Endothelial cell of umbilical vein (primary cell): ENCODE data around the gene MLLT1. TPM values are rescaled to one million over a fixed set of nuclear protein-coding genes. Genes with fewer than 3 reads are reported as not detected.

Experiments used
- BruUV-seq: library from RNA; stranded (reverse); fragments of 400-500 nt; replicated peaks from 2 replicates; lab custom pipeline; 2021; lab: Mats Ljungman, UMichigan
- CTCF ChIA-PET: fragments of 300-600, 350-600 bp; sonication (Branson Sonifier 250); formaldehyde crosslinking; loops from one replicate; lab custom pipeline; 2021; ENCODE audit warnings: antibody characterized with exemption, inconsistent platforms; lab: Charles Lee
- POLR2A ChIA-PET: fragments of 300-600, 350-600 bp; sonication (Branson Sonifier 250); formaldehyde crosslinking; loops from one replicate; lab custom pipeline; 2021; ENCODE audit warnings: antibody characterized with exemption, inconsistent platforms; lab: Charles Lee
- DNase-seq: peaks from one replicate; pipeline ENCODE4 v3.0.0-alpha.2; 2011; ENCODE audit warnings: low read depth, low spot score
- FAIRE-seq: peaks from 2 replicates; lab custom pipeline; 2011; peaks lifted over from hg19 to GRCh38; lab: Jason Lieb, UNC
- H2AFZ ChIP-seq: 2 replicates; pipeline ENCODE4 v1.6.0; 2012; ENCODE audit warnings: low read depth, low read length, control low read depth, inconsistent platforms
- H3K27ac ChIP-seq: 2 replicates; pipeline ENCODE4 v1.5.1; 2011; ENCODE audit warnings: low read depth, mild to moderate bottlenecking, control low read depth, low read length, moderate library complexity; ENCODE audit not compliant: insufficient read depth
- H3K27me3 ChIP-seq, 2 experiments: 2 replicates each; pipeline versions ENCODE4 v1.6.0 to v1.6.1; 2011; ENCODE audit warnings: low read length in 2 of 2, mixed read lengths in 1 of 2; ENCODE audit not compliant: control insufficient read depth in 2 of 2, insufficient read depth in 2 of 2
- H3K36me3 ChIP-seq, 2 experiments: 2 replicates in 1 of 2; 3 replicates in 1 of 2; pipeline ENCODE4 v1.5.1; 2011; ENCODE audit warnings: low read length in 2 of 2, mild to moderate bottlenecking in 1 of 2, moderate library complexity in 1 of 2; ENCODE audit not compliant: control insufficient read depth in 2 of 2, insufficient read depth in 2 of 2; ENCODE audit errors: extremely low read depth in 1 of 2
- H3K4me1 ChIP-seq: 3 replicates; pipeline ENCODE4 v1.5.1; 2011; ENCODE audit warnings: mild to moderate bottlenecking, low read length; ENCODE audit not compliant: control insufficient read depth, insufficient read depth; ENCODE audit errors: extremely low read depth
- H3K4me2 ChIP-seq: 2 replicates; pipeline ENCODE4 v1.6.1; 2011; ENCODE audit warnings: low read length, control low read depth, mixed read lengths; ENCODE audit not compliant: insufficient read depth
- H3K4me3 ChIP-seq, 3 experiments: fragments of 200-600 bp in 1 of 3; sonication (generic), shearing (Covaris generic) in 1 of 3; replicated peaks in 1 of 3; 2 replicates each; pipeline ENCODE4 v1.5.1; 2011 to 2016; ENCODE audit warnings: control low read depth in 3 of 3, low read length in 3 of 3, mild to moderate bottlenecking in 2 of 3, inconsistent platforms in 1 of 3, low read depth in 1 of 3, moderate library complexity in 1 of 3; ENCODE audit not compliant: insufficient read depth in 1 of 3
- H3K79me2 ChIP-seq: 2 replicates; pipeline ENCODE4 v1.6.0; 2012; ENCODE audit warnings: low read length, inconsistent platforms; ENCODE audit not compliant: control insufficient read depth, insufficient read depth
- H3K9ac ChIP-seq: replicated peaks from 2 replicates; pipeline ENCODE3; 2011; ENCODE audit warnings: low read length, control low read depth; ENCODE audit not compliant: insufficient read depth; ENCODE audit errors: extremely low read depth
- H3K9me1 ChIP-seq: replicated peaks from 3 replicates; pipeline ENCODE4 v1.6.0; 2011; ENCODE audit warnings: mild to moderate bottlenecking, low read length; ENCODE audit not compliant: control insufficient read depth, insufficient read depth; ENCODE audit errors: extremely low read depth
- H3K9me3 ChIP-seq: replicated peaks from 2 replicates; pipeline ENCODE4 v1.5.1; 2012; ENCODE audit warnings: low read length, inconsistent platforms; ENCODE audit not compliant: control insufficient read depth, insufficient read depth
- H4K20me1 ChIP-seq: replicated peaks from 2 replicates; pipeline ENCODE3; 2011; ENCODE audit warnings: mild to moderate bottlenecking, low read length; ENCODE audit not compliant: control insufficient read depth, insufficient read depth; ENCODE audit errors: extremely low read depth
- EZH2 ChIP-seq: IDR thresholded peaks from 2 replicates; pipeline ENCODE4 v1.6.1; 2012; ENCODE audit warnings: borderline replicate concordance, low read depth, mild to moderate bottlenecking, moderate library complexity, low read length, inconsistent platforms; ENCODE audit not compliant: severe bottlenecking
- FOS ChIP-seq: IDR thresholded peaks from 2 replicates; pipeline ENCODE4 v1.6.1; 2011; ENCODE audit warnings: mild to moderate bottlenecking, low read length, moderate library complexity, borderline replicate concordance; ENCODE audit not compliant: insufficient read depth
- GATA2 ChIP-seq: IDR thresholded peaks from 2 replicates; pipeline ENCODE4 v1.7.0; 2011; ENCODE audit warnings: low read depth, mild to moderate bottlenecking, moderate library complexity, mixed read lengths, low read length; ENCODE audit not compliant: insufficient read length, insufficient read depth
- JUN ChIP-seq: IDR thresholded peaks from 2 replicates; pipeline ENCODE4 v1.6.1; 2011; ENCODE audit warnings: borderline replicate concordance, low read depth; ENCODE audit not compliant: insufficient read length, insufficient read depth
- MYC ChIP-seq: IDR thresholded peaks from one replicate; pipeline ENCODE4 v1.6.1; 2011; ENCODE audit warnings: mild to moderate bottlenecking, low read depth, low read length
- POLR2A ChIP-seq: IDR thresholded peaks from 2 replicates; pipeline ENCODE4 v1.6.1; 2012; ENCODE audit warnings: low read depth, mild to moderate bottlenecking, control low read depth, low read length
- POLR2AphosphoS5 ChIP-seq: IDR thresholded peaks from 2 replicates; pipeline ENCODE4 v1.6.1; 2012; ENCODE audit warnings: low read depth, mild to moderate bottlenecking, control low read depth, low read length, moderate library complexity; ENCODE audit not compliant: insufficient read depth
- dilution Hi-C: fragments of 300-500 bp; cut with MboI; formaldehyde crosslinking; loops from one replicate; pipeline ENCODE4 v1.15.0; 2019; ENCODE audit warnings: low sequenced_read_pairs; ENCODE audit not compliant: extremely low pct_ligation_motif_present
- intact Hi-C: fragments of 100-400 bp; cut with micrococcal nuclease; formaldehyde crosslinking; loops from one replicate; pipeline ENCODE4 v1.10.0; 2022
- polyA plus RNA-seq, 4 experiments: library from polyadenylated mRNA; depleted of rRNA in 3 of 4; stranded (reverse) in 3 of 4; unstranded in 1 of 4; fragments of >200 nt; gene quantifications; 2 replicates each; pipeline versions ENCODE4 v1.2.1 to v1.2.3, GENCODE V29; 2011 to 2012; ENCODE audit warnings: missing spikeins in 1 of 4
- total RNA-seq: library from RNA; stranded (reverse); gene quantifications from 2 replicates; pipeline ENCODE4 v1.2.3, GENCODE V29; 2021
- TF ChIP-seq, protein P1 (sequence below): IDR thresholded peaks from 2 replicates; pipeline ENCODE4 v1.6.1; 2011; ENCODE audit not compliant: insufficient read depth, insufficient read length
- TF ChIP-seq, protein P2 (sequence below), 2 donors: IDR thresholded peaks; 1 replicate in 1 of 2; 2 replicates in 1 of 2; pipeline ENCODE4 v1.5.1; 2011; ENCODE audit warnings: low read length in 2 of 2, mild to moderate bottlenecking in 2 of 2, moderate library complexity in 2 of 2, control low read depth in 1 of 2, inconsistent platforms in 1 of 2, low read depth in 1 of 2; ENCODE audit not compliant: insufficient read depth in 1 of 2; ENCODE audit errors: extremely low read depth in 1 of 2

MLLT1 gene
- total and polyA plus RNA-seq, 2 donors (not counting 3 experiments of a cell fraction or from before 2014, with no cell fraction given): 43.9 to 84.8 TPM

DNA sequence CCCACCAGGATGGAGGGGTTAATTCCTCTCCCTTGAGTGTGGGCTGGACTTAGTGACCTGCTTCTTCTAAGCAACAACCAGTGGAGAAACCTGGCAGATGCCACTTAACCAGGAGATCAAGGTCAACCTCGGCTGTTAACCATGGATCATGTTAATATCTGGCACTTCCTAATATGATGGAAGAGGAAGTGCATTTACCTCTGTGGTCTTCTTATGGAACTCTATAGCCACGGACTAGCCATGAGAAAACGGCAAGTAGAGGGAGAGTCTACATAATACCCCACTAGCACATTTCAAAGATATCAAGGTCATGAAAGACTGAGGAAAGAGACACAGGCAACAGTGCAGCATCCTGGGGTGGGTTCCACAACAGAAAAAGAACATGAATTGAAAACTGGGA is 31.4 kb downstream of the MLLT1 start:
- CTCF ChIA-PET: no interaction called here
- DNase-seq (no peak), FAIRE-seq (no peak)
- TF ChIP-seq, protein P1, sequence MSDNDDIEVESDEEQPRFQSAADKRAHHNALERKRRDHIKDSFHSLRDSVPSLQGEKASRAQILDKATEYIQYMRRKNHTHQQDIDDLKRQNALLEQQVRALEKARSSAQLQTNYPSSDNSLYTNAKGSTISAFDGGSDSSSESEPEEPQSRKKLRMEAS: no peak
- TF ChIP-seq JUN (no peak), POLR2AphosphoS5 (no peak), FOS (no peak), EZH2 (no peak), GATA2 (no peak), MYC (no peak), POLR2A (no peak)
- TF ChIP-seq, protein P2, sequence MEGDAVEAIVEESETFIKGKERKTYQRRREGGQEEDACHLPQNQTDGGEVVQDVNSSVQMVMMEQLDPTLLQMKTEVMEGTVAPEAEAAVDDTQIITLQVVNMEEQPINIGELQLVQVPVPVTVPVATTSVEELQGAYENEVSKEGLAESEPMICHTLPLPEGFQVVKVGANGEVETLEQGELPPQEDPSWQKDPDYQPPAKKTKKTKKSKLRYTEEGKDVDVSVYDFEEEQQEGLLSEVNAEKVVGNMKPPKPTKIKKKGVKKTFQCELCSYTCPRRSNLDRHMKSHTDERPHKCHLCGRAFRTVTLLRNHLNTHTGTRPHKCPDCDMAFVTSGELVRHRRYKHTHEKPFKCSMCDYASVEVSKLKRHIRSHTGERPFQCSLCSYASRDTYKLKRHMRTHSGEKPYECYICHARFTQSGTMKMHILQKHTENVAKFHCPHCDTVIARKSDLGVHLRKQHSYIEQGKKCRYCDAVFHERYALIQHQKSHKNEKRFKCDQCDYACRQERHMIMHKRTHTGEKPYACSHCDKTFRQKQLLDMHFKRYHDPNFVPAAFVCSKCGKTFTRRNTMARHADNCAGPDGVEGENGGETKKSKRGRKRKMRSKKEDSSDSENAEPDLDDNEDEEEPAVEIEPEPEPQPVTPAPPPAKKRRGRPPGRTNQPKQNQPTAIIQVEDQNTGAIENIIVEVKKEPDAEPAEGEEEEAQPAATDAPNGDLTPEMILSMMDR (IDR thresholded peaks at IDR 0.05; ENCODE audit: extremely low read depth in 1 of 2, insufficient read depth in 1 of 2, low read depth in 1 of 2, low read length in 2 of 2): no peak
- H3K4me1 ChIP-seq: peaks cover 23% of the 10 kb centered on the region
- intact Hi-C loops (no loop called here), dilution Hi-C loops (no loop called here)
- no peak overlapping the region for H3K9ac ChIP-seq
- no peak overlapping the region for H3K27ac ChIP-seq
- peaks cover 0 to 7% of the 10 kb centered on the region in 2 experiments for H3K36me3 ChIP-seq
- POLR2A ChIA-PET: no interaction called here
- no TSS peak for BruUV-seq
- H3K27me3 ChIP-seq: no peaks in the 10 kb centered on the region
- H3K9me3 ChIP-seq: no peaks in the 10 kb centered on the region
- no peak overlapping the region for H3K4me2 ChIP-seq
- H3K4me3 ChIP-seq: no peak overlapping the region
- no peaks in the 10 kb centered on the region for H3K9me1 ChIP-seq
- H4K20me1 ChIP-seq: no peaks in the 10 kb centered on the region
- peaks cover 80% of the 10 kb centered on the region for H3K79me2 ChIP-seq
- H2AFZ ChIP-seq: no peak overlapping the region
